Measurements from ENCODE around the gene SYTL2. TPM values are rescaled to one million over a fixed set of nuclear protein-coding genes. Genes with fewer than 3 reads are reported as not detected.
"Not testable (repeated sequence)": the region's sequence is repeated elsewhere in the genome, so short reads cannot be mapped to it uniquely, and the experiment has no call there.

Gene SYTL2
- total and polyA plus RNA-seq, 4 donors = 24.0 to 34.7 (median 26.5) TPM

DNA sequence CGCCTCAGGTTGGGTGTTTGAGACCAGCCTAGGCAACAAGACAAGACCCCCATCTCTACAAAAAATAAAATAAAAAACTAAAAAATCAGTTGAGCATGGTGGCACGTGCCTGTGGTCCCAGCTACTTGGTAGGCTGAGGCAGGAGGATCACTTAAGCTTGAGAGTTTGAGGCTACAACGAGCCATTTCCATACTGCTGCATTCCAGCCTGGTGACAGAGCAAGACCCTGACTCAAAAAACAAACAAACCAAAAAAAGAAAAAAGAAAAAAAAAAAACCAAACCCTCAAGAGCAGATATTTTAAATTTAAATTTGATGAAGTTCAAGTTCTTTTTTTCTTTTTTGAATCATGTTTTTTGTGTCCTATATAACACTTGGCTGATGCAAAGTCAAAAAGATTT is 37.1 kb upstream of the SYTL2 start:
- Histone ChIP-seq H3K27me3 (ENCODE audit: control insufficient read depth, insufficient read depth, low read length) (no peaks in the 10 kb centered on the region), H3K36me3 (ENCODE audit: control insufficient read depth, insufficient read depth, low read length) (no peaks in the 10 kb centered on the region), H3K4me3 (ENCODE audit: low read depth, low read length) (no peak overlapping the region), H3K27ac (ENCODE audit: low read depth, low read length) (no peak overlapping the region), H3K9me3 (ENCODE audit: control insufficient read depth, insufficient read depth, low read length) (no peaks in the 10 kb centered on the region), H3K4me1 (ENCODE audit: control insufficient read depth, insufficient read depth, low read length) (no peaks in the 10 kb centered on the region)
- no peak for DNase-seq (ENCODE audit: low read depth in 4 of 6, low spot score in 6 of 6)
- 100% methylated on average over 1 of the region's 3 CpGs for WGBS (ENCODE audit: insufficient coverage)

DNA sequence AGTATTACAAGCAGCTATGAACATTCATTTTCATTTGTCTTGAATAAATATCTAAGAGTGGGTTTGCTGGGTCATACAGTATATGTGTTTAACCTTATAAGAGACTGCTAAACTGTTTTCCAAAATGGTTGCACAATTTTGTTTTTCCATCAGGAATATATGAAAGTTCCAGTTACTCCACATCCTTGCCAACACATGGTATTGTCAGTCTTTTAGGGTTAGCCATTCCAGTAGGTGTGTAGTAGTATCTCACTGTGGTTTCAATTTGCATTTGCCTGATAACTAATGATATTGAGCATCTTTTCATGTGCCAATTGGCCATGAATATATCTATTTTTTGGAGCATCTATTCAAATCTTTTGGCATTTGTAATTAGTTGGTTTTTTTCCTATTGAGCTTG is 36.5 kb upstream of the SYTL2 start:
- no peak for DNase-seq (ENCODE audit: low read depth in 4 of 6, low spot score in 6 of 6)
- Histone ChIP-seq H3K27me3 (ENCODE audit: control insufficient read depth, insufficient read depth, low read length) (no peaks in the 10 kb centered on the region), H3K27ac (ENCODE audit: low read depth, low read length) (no peak overlapping the region), H3K4me3 (ENCODE audit: low read depth, low read length) (no peak overlapping the region), H3K4me1 (ENCODE audit: control insufficient read depth, insufficient read depth, low read length) (no peaks in the 10 kb centered on the region), H3K9me3 (ENCODE audit: control insufficient read depth, insufficient read depth, low read length) (no peaks in the 10 kb centered on the region), H3K36me3 (ENCODE audit: control insufficient read depth, insufficient read depth, low read length) (no peaks in the 10 kb centered on the region)

DNA sequence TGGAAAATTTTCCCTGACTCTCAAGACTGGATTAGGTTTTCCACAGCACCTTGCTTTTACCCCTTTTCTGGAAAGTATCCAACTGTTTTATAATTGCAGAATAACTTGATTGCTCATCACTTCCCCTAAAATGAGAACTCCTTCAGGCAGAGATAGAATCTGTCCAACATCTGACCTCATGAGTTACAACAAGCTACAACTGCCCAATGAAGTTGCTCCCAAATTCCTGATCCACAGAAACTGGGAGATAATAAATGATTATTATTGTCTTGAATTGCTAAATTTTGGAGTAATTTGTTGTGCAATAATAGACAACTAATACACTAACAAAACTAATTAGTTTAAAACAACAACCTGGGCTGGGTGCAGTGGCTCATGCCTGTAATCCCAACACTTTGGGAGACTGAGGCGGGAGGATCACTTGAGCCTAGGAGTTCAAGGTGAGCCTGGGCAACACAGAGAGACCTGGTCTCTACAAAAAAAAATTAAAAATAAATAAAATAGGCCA is 34.2 kb upstream of the SYTL2 start:
- H3K36me3 ChIP-seq (ENCODE audit: control insufficient read depth, insufficient read depth, low read length) = no peaks in the 10 kb centered on the region
- no peaks in the 10 kb centered on the region for H3K4me1 ChIP-seq (ENCODE audit: control insufficient read depth, insufficient read depth, low read length)
- no CpG with 5 or more reads among the region's 1 CpG for WGBS (ENCODE audit: insufficient coverage)
- no peak overlapping the region for H3K27ac ChIP-seq (ENCODE audit: low read depth, low read length)
- H3K27me3 ChIP-seq (ENCODE audit: control insufficient read depth, insufficient read depth, low read length) = no peaks in the 10 kb centered on the region
- no peak for DNase-seq (ENCODE audit: low read depth in 4 of 6, low spot score in 6 of 6)
- H3K9me3 ChIP-seq (ENCODE audit: control insufficient read depth, insufficient read depth, low read length) = no peaks in the 10 kb centered on the region
- no peak overlapping the region for H3K4me3 ChIP-seq (ENCODE audit: low read depth, low read length)

DNA sequence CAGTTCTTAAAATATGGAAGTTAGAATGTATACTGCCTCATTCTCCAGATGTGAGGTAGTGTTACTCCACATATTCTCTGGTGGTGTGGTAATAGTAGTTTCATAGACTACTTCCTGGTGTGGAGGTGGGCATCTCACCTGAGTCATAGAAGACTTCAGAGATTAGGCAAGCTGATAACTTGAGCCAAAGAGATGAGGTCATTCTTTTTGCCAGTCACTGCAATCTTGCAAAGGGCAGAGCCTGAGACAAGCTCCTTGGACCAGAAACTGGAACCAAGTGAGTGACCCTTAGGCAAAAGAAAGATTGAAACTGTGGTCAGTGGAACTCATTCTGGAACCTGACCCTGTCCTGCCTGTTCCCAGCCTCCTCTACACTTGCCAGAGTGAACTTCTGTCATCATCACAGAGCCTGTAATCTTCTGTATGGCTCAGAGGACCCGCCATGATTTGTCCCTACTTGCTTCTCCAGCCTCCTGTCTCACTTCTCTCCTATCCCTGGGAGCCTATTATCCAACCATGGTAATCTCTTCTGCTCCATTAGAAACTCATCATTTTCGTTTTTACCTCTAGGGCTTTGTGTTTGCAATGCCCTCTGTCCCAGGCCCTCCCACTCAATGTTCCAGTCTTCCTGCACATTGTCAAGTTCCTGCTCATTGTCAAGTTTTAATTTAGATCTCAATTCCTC is 33.6 kb upstream of the SYTL2 start:
- WGBS (ENCODE audit: insufficient coverage) = 68% methylated on average over 2 of the region's 2 CpGs
- Histone ChIP-seq H3K27me3 (ENCODE audit: control insufficient read depth, insufficient read depth, low read length) (no peaks in the 10 kb centered on the region), H3K4me1 (ENCODE audit: control insufficient read depth, insufficient read depth, low read length) (no peaks in the 10 kb centered on the region), H3K27ac (ENCODE audit: low read depth, low read length) (no peak overlapping the region), H3K9me3 (ENCODE audit: control insufficient read depth, insufficient read depth, low read length) (no peaks in the 10 kb centered on the region), H3K36me3 (ENCODE audit: control insufficient read depth, insufficient read depth, low read length) (no peaks in the 10 kb centered on the region), H3K4me3 (ENCODE audit: low read depth, low read length) (no peak overlapping the region)
- no peak for DNase-seq (ENCODE audit: low read depth in 4 of 6, low spot score in 6 of 6)

DNA sequence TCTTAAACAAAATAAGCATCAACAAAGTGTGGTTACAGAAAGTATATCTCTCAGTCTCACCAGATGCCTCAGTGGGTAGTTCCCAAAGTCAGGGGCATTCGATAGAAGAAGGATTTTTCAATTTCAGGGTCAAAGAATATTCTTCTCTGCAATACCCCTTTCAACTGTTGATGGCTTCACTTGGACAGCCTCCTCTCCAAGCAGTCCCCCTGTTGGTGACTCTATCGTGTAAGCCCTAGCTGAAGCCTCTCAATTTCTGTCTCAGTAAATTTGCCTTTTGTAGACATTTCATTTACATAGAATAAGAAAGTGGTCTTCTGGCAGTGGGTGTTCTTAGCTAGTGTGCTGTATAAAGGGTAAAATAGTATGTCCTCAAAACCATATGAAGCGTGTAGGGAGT is 33.0 kb upstream of the SYTL2 start:
- no peaks in the 10 kb centered on the region for H3K36me3 ChIP-seq (ENCODE audit: control insufficient read depth, insufficient read depth, low read length)
- WGBS (ENCODE audit: insufficient coverage) = 100% methylated on average over 1 of the region's 3 CpGs

DNA sequence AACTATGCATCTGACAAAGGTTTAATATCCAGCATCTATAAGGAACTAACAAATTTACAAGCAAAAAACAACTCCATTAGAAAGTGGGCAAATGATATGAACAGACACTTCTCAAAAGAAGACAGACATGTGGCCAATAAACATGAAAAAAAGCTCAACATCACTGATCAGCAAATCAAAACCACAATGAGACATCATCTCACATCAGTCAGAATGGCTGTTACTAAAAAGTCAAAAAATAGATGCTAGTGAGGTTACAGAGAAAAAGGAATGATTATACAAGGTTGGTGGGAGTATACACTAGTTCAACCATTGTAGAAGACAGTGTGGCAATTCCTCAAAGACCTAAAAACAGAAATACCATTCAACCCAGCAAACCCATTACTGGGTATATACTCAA is 30.0 kb upstream of the SYTL2 start:
- H3K4me1 ChIP-seq (ENCODE audit: control insufficient read depth, insufficient read depth, low read length); H3K36me3 ChIP-seq (ENCODE audit: control insufficient read depth, insufficient read depth, low read length); H3K9me3 ChIP-seq (ENCODE audit: control insufficient read depth, insufficient read depth, low read length); DNase-seq (ENCODE audit: low read depth in 4 of 6, low spot score in 6 of 6); H3K27me3 ChIP-seq (ENCODE audit: control insufficient read depth, insufficient read depth, low read length); H3K27ac ChIP-seq (ENCODE audit: low read depth, low read length); H3K4me3 ChIP-seq (ENCODE audit: low read depth, low read length): not testable (repeated sequence)

More for the DNA sequence above, 33.0 kb upstream of the SYTL2 start:
- DNase-seq (ENCODE audit: low read depth in 4 of 6, low spot score in 6 of 6) = no peak
- Histone ChIP-seq H3K4me1 (ENCODE audit: control insufficient read depth, insufficient read depth, low read length) (no peaks in the 10 kb centered on the region), H3K9me3 (ENCODE audit: control insufficient read depth, insufficient read depth, low read length) (no peaks in the 10 kb centered on the region), H3K4me3 (ENCODE audit: low read depth, low read length) (no peak overlapping the region), H3K27me3 (ENCODE audit: control insufficient read depth, insufficient read depth, low read length) (no peaks in the 10 kb centered on the region), H3K27ac (ENCODE audit: low read depth, low read length) (no peak overlapping the region)

DNA sequence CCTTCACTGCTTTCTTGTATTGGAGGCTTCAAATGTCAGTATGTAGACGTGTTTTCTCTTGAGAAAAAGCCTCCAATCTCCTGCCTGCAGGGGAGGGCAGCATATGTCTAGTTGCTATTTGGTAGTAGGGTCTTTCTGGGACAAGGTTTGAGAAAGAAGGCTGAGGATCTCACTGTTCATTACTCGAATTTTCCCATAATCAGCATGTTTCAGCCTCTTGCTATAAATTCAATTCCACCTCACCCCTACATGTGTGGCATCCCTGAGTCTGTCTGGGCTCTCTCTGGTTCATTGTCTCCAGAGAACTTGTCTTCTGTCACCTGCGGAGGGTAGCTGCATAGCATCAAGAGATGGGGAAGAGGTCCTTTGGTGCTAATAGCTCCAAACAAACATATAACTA is 24.8 kb upstream of the SYTL2 start:
- H3K27me3 ChIP-seq (ENCODE audit: control insufficient read depth, insufficient read depth, low read length) = no peaks in the 10 kb centered on the region
- no peak overlapping the region for H3K27ac ChIP-seq (ENCODE audit: low read depth, low read length)
- H3K36me3 ChIP-seq (ENCODE audit: control insufficient read depth, insufficient read depth, low read length) = no peaks in the 10 kb centered on the region
- DNase-seq (ENCODE audit: low read depth in 4 of 6, low spot score in 6 of 6) = no peak
- 86% methylated on average over 1 of the region's 3 CpGs for WGBS (ENCODE audit: insufficient coverage)
- no peaks in the 10 kb centered on the region for H3K4me1 ChIP-seq (ENCODE audit: control insufficient read depth, insufficient read depth, low read length)
- peaks cover 2% of the 10 kb centered on the region for H3K9me3 ChIP-seq (ENCODE audit: control insufficient read depth, insufficient read depth, low read length)
- H3K4me3 ChIP-seq (ENCODE audit: low read depth, low read length) = no peak overlapping the region

DNA sequence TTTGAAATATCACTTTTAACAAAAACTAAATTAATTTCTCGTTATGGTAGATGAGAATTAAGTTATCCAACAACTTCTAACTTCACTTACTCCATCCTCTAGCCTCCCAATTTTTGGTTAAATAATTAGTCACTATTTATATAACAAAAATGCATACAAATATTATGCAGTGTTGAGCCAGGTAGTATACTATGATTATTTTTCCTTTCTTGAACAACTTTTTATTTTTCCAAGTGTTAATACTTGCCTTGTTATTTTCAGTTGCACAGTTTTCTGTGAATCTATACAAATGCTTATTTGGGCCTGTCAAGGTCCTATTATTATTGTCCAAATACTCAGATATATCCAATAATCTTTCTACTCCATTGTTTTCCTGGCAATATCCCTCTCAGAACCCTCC is 24.3 kb upstream of the SYTL2 start:
- Histone ChIP-seq H3K4me1 (ENCODE audit: control insufficient read depth, insufficient read depth, low read length) (no peaks in the 10 kb centered on the region), H3K9me3 (ENCODE audit: control insufficient read depth, insufficient read depth, low read length) (peaks cover 2% of the 10 kb centered on the region), H3K27ac (ENCODE audit: low read depth, low read length) (no peak overlapping the region), H3K4me3 (ENCODE audit: low read depth, low read length) (no peak overlapping the region), H3K27me3 (ENCODE audit: control insufficient read depth, insufficient read depth, low read length) (no peaks in the 10 kb centered on the region), H3K36me3 (ENCODE audit: control insufficient read depth, insufficient read depth, low read length) (no peaks in the 10 kb centered on the region)
- WGBS (ENCODE audit: insufficient coverage) = no CpG with 5 or more reads among the region's 1 CpG
- no peak for DNase-seq (ENCODE audit: low read depth in 4 of 6, low spot score in 6 of 6)

DNA sequence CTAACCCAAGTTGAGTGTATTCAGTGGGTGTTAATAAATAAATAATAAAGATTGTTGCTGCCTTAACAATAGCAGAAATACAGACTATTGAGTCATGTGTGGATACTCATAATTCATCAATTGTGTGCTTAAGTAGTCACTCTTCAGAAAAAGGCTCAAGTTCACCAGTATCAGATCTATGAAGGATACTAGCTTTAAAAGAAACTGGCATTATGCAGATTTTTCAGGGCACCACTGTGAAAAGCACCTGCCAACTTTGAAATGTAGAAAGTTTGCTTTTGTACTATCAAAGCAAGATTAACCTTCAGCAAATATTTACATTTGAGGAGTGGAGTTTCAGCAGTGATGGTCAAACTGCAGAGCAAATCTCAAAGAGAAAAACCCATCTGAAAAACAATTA is 20.1 kb upstream of the SYTL2 start:
- Histone ChIP-seq H3K9me3 (ENCODE audit: control insufficient read depth, insufficient read depth, low read length) (peaks cover 2% of the 10 kb centered on the region), H3K27ac (ENCODE audit: low read depth, low read length) (no peak overlapping the region), H3K36me3 (ENCODE audit: control insufficient read depth, insufficient read depth, low read length) (no peaks in the 10 kb centered on the region), H3K27me3 (ENCODE audit: control insufficient read depth, insufficient read depth, low read length) (no peaks in the 10 kb centered on the region), H3K4me1 (ENCODE audit: control insufficient read depth, insufficient read depth, low read length) (peaks cover 4% of the 10 kb centered on the region), H3K4me3 (ENCODE audit: low read depth, low read length) (no peak overlapping the region)
- no peak for DNase-seq (ENCODE audit: low read depth in 4 of 6, low spot score in 6 of 6)

DNA sequence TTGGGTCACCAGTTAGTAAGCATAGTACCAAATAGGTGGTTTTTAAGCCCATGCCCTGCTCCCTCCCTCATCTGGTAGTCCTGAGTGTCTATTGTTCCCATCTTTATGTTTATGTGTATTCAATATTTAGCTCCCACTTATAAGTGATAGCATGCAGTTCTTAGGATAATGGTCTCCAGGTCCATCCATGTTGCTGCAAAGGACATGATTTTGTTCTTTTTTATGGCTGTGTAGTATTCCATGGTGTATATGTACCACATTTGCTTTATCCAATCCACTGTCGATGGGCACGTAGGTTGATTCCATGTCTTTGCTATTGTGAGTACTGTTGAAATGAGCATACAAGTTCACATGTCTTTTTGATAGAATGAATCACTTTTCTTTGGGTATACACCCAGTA is 18.2 kb upstream of the SYTL2 start:
- H3K9me3 ChIP-seq (ENCODE audit: control insufficient read depth, insufficient read depth, low read length) = no peaks in the 10 kb centered on the region

More for the DNA sequence above, 18.2 kb upstream of the SYTL2 start:
- peaks cover 5% of the 10 kb centered on the region for H3K4me1 ChIP-seq (ENCODE audit: control insufficient read depth, insufficient read depth, low read length)
- no peaks in the 10 kb centered on the region for H3K27me3 ChIP-seq (ENCODE audit: control insufficient read depth, insufficient read depth, low read length)
- WGBS (ENCODE audit: insufficient coverage) = no CpG with 5 or more reads among the region's 2 CpGs
- H3K27ac ChIP-seq (ENCODE audit: low read depth, low read length) = no peak overlapping the region
- no peak overlapping the region for H3K4me3 ChIP-seq (ENCODE audit: low read depth, low read length)
- DNase-seq (ENCODE audit: low read depth in 4 of 6, low spot score in 6 of 6) = no peak
- H3K36me3 ChIP-seq (ENCODE audit: control insufficient read depth, insufficient read depth, low read length) = no peaks in the 10 kb centered on the region

Measured in spinal cord (tissue), 10 donors.